Measurements from ENCODE around the gene PCK2.
A peak's percentile ranks its signal among the peaks of the same experiment; 100 is the strongest.

The PCK2 gene

GRCh38 chr14:24075485-24076301 lies 18.4 kb upstream of the PCK2 start:
- no peak for DNase-seq (ENCODE audit: low spot score)

- DNase-seq (ENCODE audit: low spot score) = no peak
Observed at GRCh38 chr14:24076302-24076601, 17.9 kb upstream of the PCK2 start.

- DNase-seq (ENCODE audit: low spot score) = no peak
Observed at GRCh38 chr14:24077086-24077485, 17.0 kb upstream of the PCK2 start.

GRCh38 chr14:24078146-24078545 lies 16.0 kb upstream of the PCK2 start:
- DNase-seq (ENCODE audit: low spot score) = no peak

GRCh38 chr14:24079491-24080141 lies 14.5 kb upstream of the PCK2 start:
- no peak for DNase-seq (ENCODE audit: low spot score)

- no peak for DNase-seq (ENCODE audit: low spot score)
Observed at GRCh38 chr14:24080142-24080530, 14.0 kb upstream of the PCK2 start.

GRCh38 chr14:24080888-24081738 lies 13.0 kb upstream of the PCK2 start:
- peak; percentile 77 for DNase-seq (ENCODE audit: low spot score)

- DNase-seq (ENCODE audit: low spot score) = no peak
Observed at GRCh38 chr14:24081739-24082211, 12.3 kb upstream of the PCK2 start.

- DNase-seq (ENCODE audit: low spot score) = no peak
Observed at GRCh38 chr14:24082411-24083080, 11.6 kb upstream of the PCK2 start.

- no peak for DNase-seq (ENCODE audit: low spot score)
Observed at GRCh38 chr14:24083462-24083861, 10.6 kb upstream of the PCK2 start.

- DNase-seq (ENCODE audit: low spot score) = no peak
Observed at GRCh38 chr14:24084440-24084839, 9.7 kb upstream of the PCK2 start.

- no peak for DNase-seq (ENCODE audit: low spot score)
Observed at GRCh38 chr14:24085215-24085614, 8.9 kb upstream of the PCK2 start.

- DNase-seq (ENCODE audit: low spot score) = no peak
Observed at GRCh38 chr14:24086193-24086955, 7.7 kb upstream of the PCK2 start.

- no peak for DNase-seq (ENCODE audit: low spot score)
Observed at GRCh38 chr14:24087004-24087403, 7.1 kb upstream of the PCK2 start.

- DNase-seq (ENCODE audit: low spot score) = no peak
Observed at GRCh38 chr14:24088095-24088494, 6.0 kb upstream of the PCK2 start.

- DNase-seq (ENCODE audit: low spot score) = no peak
Observed at GRCh38 chr14:24089890-24090289, 4.2 kb upstream of the PCK2 start.

- no peak for DNase-seq (ENCODE audit: low spot score)
Observed at GRCh38 chr14:24092110-24092504, 2.0 kb upstream of the PCK2 start.

- no peak for DNase-seq (ENCODE audit: low spot score)
Observed at GRCh38 chr14:24092505-24093206, 1.5 kb upstream of the PCK2 start.

- DNase-seq (ENCODE audit: low spot score) = no peak
Observed at GRCh38 chr14:24093207-24093900, 757 bp upstream of the PCK2 start.

- no peak for DNase-seq (ENCODE audit: low spot score)
Observed at GRCh38 chr14:24094841-24095270, 745 bp downstream of the PCK2 start.

All from AG08396 (cell line).